K562 (cell line): Measurements from ENCODE around the gene NFATC1. TPM values are rescaled to one million over a fixed set of nuclear protein-coding genes. Genes with fewer than 3 reads are reported as not detected.

Experiments used
- ATAC-seq: fragments of 200-7000 bp; cut with Tn5 transposase; 3 replicates; pipeline ENCODE4 v1.9.1; 2020; ENCODE audit warnings: moderate library complexity
- BruUV-seq: library from RNA; stranded (reverse); fragments of 400-500 nt; replicated peaks from 2 replicates; lab custom pipeline; 2021; lab: Mats Ljungman, UMichigan
- CTCF ChIA-PET: fragments of 300-600 bp; formaldehyde crosslinking; extraction: SDS; loops from one replicate; lab custom pipeline; 2021; ENCODE audit warnings: low intra/inter-chr PET ratio; lab: Yijun Ruan, JAX
- POLR2A ChIA-PET: fragments of 300-600, 350-650 bp; sonication (Branson Sonifier 250); formaldehyde crosslinking; extraction: SDS; loops from one replicate; lab custom pipeline; 2021; ENCODE audit warnings: antibody characterized with exemption, inconsistent platforms; lab: Yijun Ruan, JAX
- DNase-seq, 4 experiments: peaks; one replicate each; pipeline versions ENCODE4 v3.0.0 to v3.0.0-alpha.2; 2011 to 2018; ENCODE audit warnings: low spot score in 3 of 4, mixed read lengths in 3 of 4; ENCODE audit errors: extremely low read depth in 1 of 4
- FAIRE-seq: peaks from 2 replicates; lab custom pipeline; 2011; peaks lifted over from hg19 to GRCh38; lab: Jason Lieb, UNC
- H2AFZ ChIP-seq: 2 replicates; pipeline ENCODE4 v1.6.0; 2011; ENCODE audit warnings: low read depth, low read length, control low read depth, inconsistent platforms
- H3K27ac ChIP-seq: fragments of 200-600 bp; 3 replicates; pipeline ENCODE4 v1.8.0; 2011; ENCODE audit warnings: low read depth, mild to moderate bottlenecking, control low read depth, inconsistent platforms, low read length, moderate library complexity, mixed read lengths; ENCODE audit errors: extremely low read depth
- H3K27me3 ChIP-seq, 2 experiments: fragments of 300-600 bp in 1 of 2; 2 replicates in 1 of 2; 3 replicates in 1 of 2; pipeline versions ENCODE4 v1.6.0 to v1.8.0; 2011; ENCODE audit warnings: inconsistent platforms in 2 of 2, low read length in 2 of 2, mild to moderate bottlenecking in 1 of 2, mixed read lengths in 1 of 2, moderate library complexity in 1 of 2; ENCODE audit not compliant: control insufficient read depth in 2 of 2, insufficient read depth in 2 of 2
- H3K36me3 ChIP-seq: fragments of 300-600 bp; 3 replicates; pipeline ENCODE4 v1.8.0; 2011; ENCODE audit warnings: mild to moderate bottlenecking, low read length, inconsistent platforms; ENCODE audit not compliant: control insufficient read depth, insufficient read depth
- H3K4me1 ChIP-seq, 2 experiments: fragments of 200-600 bp in 1 of 2; replicated peaks in 1 of 2; 2 replicates in 1 of 2; 3 replicates in 1 of 2; pipeline versions ENCODE4 v1.5.1 to v1.8.0; 2011; ENCODE audit warnings: inconsistent platforms in 2 of 2, low read length in 2 of 2, mild to moderate bottlenecking in 1 of 2, mixed read lengths in 1 of 2, moderate library complexity in 1 of 2; ENCODE audit not compliant: control insufficient read depth in 2 of 2, insufficient read depth in 2 of 2
- H3K4me2 ChIP-seq: 2 replicates; pipeline ENCODE4 v1.6.1; 2011; ENCODE audit warnings: low read length, control low read depth, inconsistent platforms, mixed read lengths; ENCODE audit not compliant: insufficient read depth
- H3K4me3 ChIP-seq: fragments of 200-600 bp; sonication (generic), shearing (Covaris generic); 2 replicates; pipeline ENCODE4 v1.5.1; 2016; ENCODE audit warnings: control low read depth, inconsistent platforms
- H3K79me2 ChIP-seq: fragments of 200-600 bp; 3 replicates; pipeline ENCODE4 v1.8.0; 2011; ENCODE audit warnings: low read length, inconsistent platforms; ENCODE audit not compliant: control insufficient read depth, insufficient read depth
- H3K9ac ChIP-seq, 2 experiments: 2 replicates each; pipeline versions ENCODE4 v1.6.0 to v1.6.1; 2011; ENCODE audit warnings: low read depth in 2 of 2, low read length in 2 of 2, control low read depth in 1 of 2, inconsistent platforms in 1 of 2, mild to moderate bottlenecking in 1 of 2, mixed read lengths in 1 of 2; ENCODE audit not compliant: insufficient read depth in 1 of 2
- H3K9me1 ChIP-seq: one replicate; pipeline ENCODE4 v1.6.0; 2011; ENCODE audit warnings: inconsistent platforms, mild to moderate bottlenecking, low read length, moderate library complexity; ENCODE audit not compliant: control insufficient read depth, insufficient read depth
- H3K9me3 ChIP-seq: replicated peaks from 2 replicates; pipeline ENCODE4 v1.5.1; 2011; ENCODE audit warnings: low read depth, low read length, inconsistent platforms; ENCODE audit not compliant: control insufficient read depth, insufficient read depth
- H4K20me1 ChIP-seq: replicated peaks from 2 replicates; pipeline ENCODE4 v1.6.1; 2011; ENCODE audit warnings: low read length, inconsistent platforms, mixed read lengths; ENCODE audit not compliant: control insufficient read depth, insufficient read depth
- ARID4B ChIP-seq: sonication (generic); formaldehyde crosslinking; IDR thresholded peaks from 2 replicates; pipeline ENCODE4 v1.8.0; 2022; ENCODE audit warnings: mild to moderate bottlenecking, missing genetic modification reagents
- CBX3 ChIP-seq, 2 experiments: IDR thresholded peaks; 1 replicate in 1 of 2; 2 replicates in 1 of 2; pipeline ENCODE4 v1.6.1; 2012; ENCODE audit warnings: inconsistent platforms in 2 of 2, low read length in 2 of 2, borderline replicate concordance in 1 of 2, control low read depth in 1 of 2
- FIP1L1 ChIP-seq: fragments of 200-400 bp; formaldehyde crosslinking; IDR thresholded peaks from 2 replicates; pipeline ENCODE4 v1.6.1; 2018; ENCODE audit warnings: mild to moderate bottlenecking, low read depth, low read length; ENCODE audit not compliant: poor library complexity, severe bottlenecking
- KDM5B ChIP-seq: fragments of 200-600 bp; sonication (generic); IDR thresholded peaks from 2 replicates; pipeline ENCODE4 v1.6.1; 2012; ENCODE audit warnings: low read depth, mild to moderate bottlenecking, moderate library complexity, low read length, control low read depth, inconsistent platforms; ENCODE audit not compliant: insufficient replicate concordance
- KLF16 ChIP-seq: IDR thresholded peaks from 2 replicates; pipeline ENCODE4 v1.6.1; 2016; ENCODE audit warnings: antibody characterized with exemption
- MYBL2 ChIP-seq, 2 experiments: fragments of 450-650 bp in 1 of 2; sonication (generic) in 1 of 2; formaldehyde crosslinking in 1 of 2; IDR thresholded peaks; 2 replicates each; pipeline versions ENCODE4 v1.6.1 to v1.8.1; 2017 to 2022; ENCODE audit warnings: borderline replicate concordance in 1 of 2, inconsistent platforms in 1 of 2, low read depth in 1 of 2, mild to moderate bottlenecking in 1 of 2, missing genetic modification reagents in 1 of 2, moderate library complexity in 1 of 2
- RAD21 ChIP-seq, 2 experiments: fragments of 250-450 bp in 1 of 2; fragments of 450-650 bp in 1 of 2; sonication (Bioruptor Pico) in 1 of 2; formaldehyde crosslinking in 1 of 2; IDR thresholded peaks in 1 of 2; conservative IDR thresholded peaks in 1 of 2; 2 replicates each; pipeline versions ENCODE4 v1.4.0 to v1.8.0; 2020 to 2022; ENCODE audit warnings: mild to moderate bottlenecking in 2 of 2, moderate library complexity in 1 of 2
- SETDB1 ChIP-seq: IDR thresholded peaks from one replicate; pipeline ENCODE4 v1.6.1; 2012; ENCODE audit warnings: low read length, control low read depth, inconsistent platforms
- SUPT5H ChIP-seq: fragments of 450-650 bp; IDR thresholded peaks from 2 replicates; pipeline ENCODE4 v1.6.1; 2016
- THRAP3 ChIP-seq: fragments of 450-650 bp; IDR thresholded peaks from 2 replicates; pipeline ENCODE4 v1.6.1; 2016; ENCODE audit warnings: mild to moderate bottlenecking, inconsistent platforms, borderline replicate concordance
- ZNF121 ChIP-seq: sonication (generic); formaldehyde crosslinking; conservative IDR thresholded peaks from 2 replicates; pipeline ENCODE4 v1.8.0; 2022; ENCODE audit warnings: missing genetic modification reagents
- ZNF24 ChIP-seq: fragments of 450-650 bp; IDR thresholded peaks from 2 replicates; pipeline ENCODE4 v1.6.1; 2016
- ZNF507 ChIP-seq: conservative IDR thresholded peaks from 2 replicates; pipeline ENCODE4 v1.6.1; 2017; ENCODE audit warnings: missing genetic modification characterization, missing compliant biosample characterization
- ZNF561 ChIP-seq: fragments of 450-650 bp; formaldehyde crosslinking; conservative IDR thresholded peaks from 2 replicates; pipeline ENCODE4 v1.4.0; 2020; ENCODE audit warnings: mild to moderate bottlenecking, moderate library complexity
- WGBS: fragments of 100-300 bp; shearing (Covaris generic); methylation state at CpG from one replicate; pipeline ENCODE4 v1.1.6; 2016; ENCODE audit warnings: low coverage, mixed read lengths; ENCODE audit not compliant: insufficient coverage; ENCODE audit errors: missing lambda C conversion rate; 5-methylcytosine and 5-hydroxymethylcytosine counted together
- in situ Hi-C: fragments of 300-500 bp; cut with MboI; formaldehyde crosslinking; loops from 4 replicates; pipeline ENCODE4 v1.15.0; 2018; ENCODE audit warnings: inconsistent platforms, mixed read lengths
- intact Hi-C: fragments of 100-400 bp; cut with micrococcal nuclease; formaldehyde crosslinking; loops from 2 replicates; pipeline ENCODE4 v1.14.2; 2022
- polyA plus RNA-seq, 8 experiments: library from polyadenylated mRNA; depleted of rRNA in 4 of 8; stranded (reverse) in 5 of 8; unstranded in 3 of 8; fragments of >200 nt; fragmentation: Nextera tagmentation in 2 of 8; fragmentation: Illumina TruSeq in 1 of 8; extraction: Ambion mirVana in 2 of 8; extraction: Trizol in 1 of 8; gene quantifications; 2 replicates each; pipeline versions ENCODE4 v1.2.1 to v1.2.3, GENCODE V29; 2011 to 2014; ENCODE audit warnings: inconsistent platforms in 1 of 8, missing spikeins in 1 of 8
- total RNA-seq, 7 experiments: library from RNA; depleted of rRNA in 6 of 7; stranded (reverse); fragments of >200 nt in 6 of 7; fragmentation: Illumina TruSeq in 2 of 7; extraction: Trizol in 2 of 7; gene quantifications; 2 replicates each; pipeline versions ENCODE4 v1.2.1 to v1.2.3, GENCODE V29; 2011 to 2021; ENCODE audit warnings: low replicate concordance in 1 of 7
- TF ChIP-seq, protein P1 (sequence below): fragments of 250-450 bp; sonication (Bioruptor Pico); IDR thresholded peaks from 2 replicates; pipeline ENCODE4 v1.8.0; 2021; ENCODE audit warnings: borderline replicate concordance, mild to moderate bottlenecking, moderate library complexity; ENCODE audit not compliant: poor library complexity, severe bottlenecking
- TF ChIP-seq, protein P2 (sequence below): fragments of 250-450 bp; sonication (Bioruptor Pico); IDR thresholded peaks from 2 replicates; pipeline ENCODE4 v1.6.1; 2021; ENCODE audit warnings: mild to moderate bottlenecking

The NFATC1 gene
- total and polyA plus RNA-seq, 9 of the 15 experiments (the other 6 are each of a cell fraction or from before 2014, with no cell fraction given), result 1.1 to 16.4 (median 2.5) TPM

DNA sequence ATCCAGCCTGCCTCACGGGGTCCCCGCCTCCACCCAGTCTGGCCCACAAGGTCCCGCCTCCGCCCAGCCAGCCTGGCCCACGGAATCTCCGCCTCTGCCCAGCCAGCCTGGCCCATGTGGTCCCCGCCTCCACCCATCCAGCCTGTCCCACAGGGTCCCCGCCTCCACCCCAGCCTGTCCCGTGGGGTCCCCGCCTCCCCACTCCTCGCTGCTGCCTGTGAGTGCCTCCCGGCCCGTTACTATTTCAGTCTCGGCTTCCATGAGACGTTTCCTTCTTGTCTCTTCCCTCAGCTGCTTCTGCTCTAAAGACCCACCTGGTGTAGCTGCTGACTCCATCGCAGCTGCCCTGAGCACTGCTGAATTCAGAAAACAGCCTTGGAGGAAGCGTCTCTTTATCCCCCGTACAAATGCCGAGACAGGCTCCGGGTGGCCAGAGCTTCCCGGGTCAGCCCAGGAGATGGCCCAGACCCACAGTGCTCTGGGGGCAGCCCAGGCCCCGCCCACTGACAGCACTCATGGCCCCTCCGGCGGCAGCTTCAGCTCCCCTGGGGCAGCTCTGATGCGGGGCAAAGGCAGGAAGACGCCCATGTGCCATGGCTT is 69.8 kb downstream of the NFATC1 start:
- intact Hi-C loops (no loop called here), in situ Hi-C loops (no loop called here)
- H3K79me2 ChIP-seq, result no peaks in the 10 kb centered on the region
- H3K4me1 ChIP-seq, result peaks cover 0 to 9% of the 10 kb centered on the region in 2 experiments; a peak in 1 of 5 replicates
- H2AFZ ChIP-seq, result no peak overlapping the region
- 86% methylated on average over 14 of the region's 26 CpGs for WGBS
- H3K27me3 ChIP-seq, result no peaks in the 10 kb centered on the region
- no peak overlapping the region for H3K27ac ChIP-seq
- no TSS peak for BruUV-seq
- no peaks in the 10 kb centered on the region for H3K9me3 ChIP-seq
- no peak for FAIRE-seq
- H3K4me3 ChIP-seq, result no peak overlapping the region
- no peaks in the 10 kb centered on the region for H3K9me1 ChIP-seq
- H3K36me3 ChIP-seq, result peaks cover 6% of the 10 kb centered on the region; the same call in 1 of the 3 replicates
- H4K20me1 ChIP-seq, result no peaks in the 10 kb centered on the region
- DNase-seq, result no peak
- no peak overlapping the region for H3K9ac ChIP-seq
- ChIA-PET CTCF (no interaction called here), POLR2A (no interaction called here)
- ATAC-seq, result no peak
- TF ChIP-seq, protein P1, sequence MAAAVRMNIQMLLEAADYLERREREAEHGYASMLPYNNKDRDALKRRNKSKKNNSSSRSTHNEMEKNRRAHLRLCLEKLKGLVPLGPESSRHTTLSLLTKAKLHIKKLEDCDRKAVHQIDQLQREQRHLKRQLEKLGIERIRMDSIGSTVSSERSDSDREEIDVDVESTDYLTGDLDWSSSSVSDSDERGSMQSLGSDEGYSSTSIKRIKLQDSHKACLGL (CRISPR knock-in tag), result no peak
- TF ChIP-seq ARID4B (CRISPR knock-in tag) (no peak), ZNF121 (CRISPR knock-in tag) (no peak), SETDB1 (no peak), RAD21 (CRISPR knock-in tag; conservative IDR thresholded peaks at IDR 0.05 in 1 of 2, IDR thresholded peaks at IDR 0.05 in 1 of 2) (no peak), ZNF561 (no peak), SUPT5H (no peak), KLF16 (no peak), THRAP3 (no peak), CBX3 (IDR thresholded peaks at IDR 0.05; ENCODE audit: borderline replicate concordance in 1 of 2, low read length in 2 of 2) (no peak), ZNF507 (tag) (no peak), KDM5B (no peak), FIP1L1 (no peak), ZNF24 (no peak), MYBL2 (IDR thresholded peaks at IDR 0.05; ENCODE audit: low read depth) (no peak), MYBL2 (CRISPR knock-in tag; IDR thresholded peaks at IDR 0.05; ENCODE audit: borderline replicate concordance) (no peak)
- TF ChIP-seq, protein P2, sequence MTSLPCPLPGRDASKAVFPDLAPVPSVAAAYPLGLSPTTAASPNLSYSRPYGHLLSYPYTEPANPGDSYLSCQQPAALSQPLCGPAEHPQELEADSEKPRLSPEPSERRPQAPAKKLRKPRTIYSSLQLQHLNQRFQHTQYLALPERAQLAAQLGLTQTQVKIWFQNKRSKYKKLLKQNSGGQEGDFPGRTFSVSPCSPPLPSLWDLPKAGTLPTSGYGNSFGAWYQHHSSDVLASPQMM (CRISPR knock-in tag), result no peak
- H3K4me2 ChIP-seq, result no peak overlapping the region
